MG63 (cell line): ENCODE measurements around the gene OTUD7B. TPM values are rescaled to one million over a fixed set of nuclear protein-coding genes. Genes with fewer than 3 reads are reported as not detected.
"Not testable (repeated sequence)": the region's sequence is repeated elsewhere in the genome, so short reads cannot be mapped to it uniquely, and the experiment has no call there.

Source experiments
- DNase-seq: peaks from one replicate; pipeline ENCODE4 v3.0.0-alpha.2; 2020
- H3K27me3 ChIP-seq: fragments of 250-450 bp; sonication (Bioruptor Pico); 2 replicates; pipeline ENCODE4 v1.5.1; 2020; ENCODE audit warnings: mild to moderate bottlenecking, moderate library complexity
- H3K36me3 ChIP-seq: fragments of 250-450 bp; sonication (Bioruptor Pico); 2 replicates; pipeline ENCODE4 v1.5.1; 2020; ENCODE audit warnings: mild to moderate bottlenecking, moderate library complexity
- H3K4me3 ChIP-seq: fragments of 250-450 bp; sonication (Bioruptor Pico); 2 replicates; pipeline ENCODE4 v1.5.1; 2020; ENCODE audit warnings: mild to moderate bottlenecking, moderate library complexity
- H3K9me3 ChIP-seq: fragments of 250-450 bp; sonication (Bioruptor Pico); 2 replicates; pipeline ENCODE4 v1.5.1; 2020; ENCODE audit warnings: mild to moderate bottlenecking, moderate library complexity
- total RNA-seq: library from RNA; depleted of rRNA; stranded (reverse); fragments of >200 nt; shearing (Covaris generic); gene quantifications from 2 replicates; pipeline ENCODE4 v1.2.3, GENCODE V29; 2014; ENCODE audit warnings: low replicate concordance; rRNA removed

The OTUD7B gene
- total RNA-seq: 6.5 and 9.0 TPM in 2 replicates

GRCh38 chr1:150010393-150011115 lies at the start of gene OTUD7B:
Gene OTUD7B (minus strand): TSS chr1:150010726. CDS start chr1:149977510, 33,216 bp downstream.
- Histone ChIP-seq H3K36me3 (peaks cover 14% of the 10 kb centered on the region), H3K27me3 (no peaks in the 10 kb centered on the region), H3K9me3 (no peaks in the 10 kb centered on the region), H3K4me3 (peak within 1 kb of the TSS; percentile 81)
- DNase-seq: peak; percentile 95

DNA sequence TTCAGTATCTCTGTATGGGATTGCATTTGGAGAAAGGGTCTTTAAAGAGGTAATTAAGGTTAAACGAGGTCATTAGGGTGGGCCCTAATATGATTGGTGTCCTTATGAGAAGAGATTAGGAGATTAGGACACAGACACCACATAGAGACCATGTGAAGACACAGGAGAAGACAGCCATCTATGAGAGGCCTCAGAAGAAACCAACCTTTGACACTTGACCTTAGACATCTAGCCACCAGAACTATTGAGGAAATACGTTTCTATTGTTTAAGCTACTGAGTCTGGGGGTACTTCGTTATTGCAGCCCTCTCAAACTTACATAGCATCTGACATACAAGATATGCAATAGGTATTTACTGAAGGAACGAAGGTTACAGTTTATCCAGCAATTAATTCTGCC lies 49.7 kb upstream of the OTUD7B start:
- H3K9me3 ChIP-seq: no peaks in the 10 kb centered on the region
- H3K4me3 ChIP-seq: no peak overlapping the region
- H3K36me3 ChIP-seq: no peaks in the 10 kb centered on the region
- no peaks in the 10 kb centered on the region for H3K27me3 ChIP-seq
- DNase-seq: no peak

DNA sequence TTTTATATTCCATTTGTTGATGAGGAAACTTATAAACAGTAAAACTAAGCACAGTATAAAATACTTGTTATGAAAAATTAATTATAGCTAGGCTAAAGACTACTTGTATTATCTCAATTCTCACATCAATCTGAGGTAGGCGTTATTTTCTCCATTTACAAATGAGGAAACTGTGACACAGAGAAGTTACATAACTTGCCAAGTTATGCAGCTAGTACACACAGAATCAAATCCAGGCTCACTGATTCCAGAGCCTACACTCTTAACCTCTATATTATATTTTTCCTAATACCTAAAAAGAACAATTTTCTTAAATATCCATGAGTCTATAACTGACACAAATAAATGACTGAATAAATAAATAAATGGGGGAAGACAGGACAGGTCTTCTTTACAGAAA lies 45.9 kb upstream of the OTUD7B start:
- H3K4me3 ChIP-seq: no peak overlapping the region
- H3K27me3 ChIP-seq: no peaks in the 10 kb centered on the region
- no peaks in the 10 kb centered on the region for H3K36me3 ChIP-seq
- no peak for DNase-seq
- no peaks in the 10 kb centered on the region for H3K9me3 ChIP-seq

DNA sequence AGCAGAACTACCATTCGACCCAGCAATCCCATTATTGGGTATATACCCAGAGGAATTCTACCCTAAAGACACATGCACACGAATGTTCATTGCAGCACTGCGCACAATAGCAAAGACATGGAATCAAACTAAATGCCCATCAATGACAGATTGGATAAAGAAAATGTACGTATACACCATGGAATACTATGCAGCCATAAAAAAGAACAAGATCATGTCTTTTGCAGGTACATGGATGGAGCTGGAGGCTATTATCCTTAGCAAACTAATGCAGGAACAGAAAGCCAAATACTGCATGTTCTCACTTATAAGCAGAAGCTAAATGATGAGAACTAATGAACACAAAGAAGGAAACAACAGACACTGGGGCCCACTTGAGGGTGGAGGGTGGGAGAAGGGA lies 45.0 kb upstream of the OTUD7B start:
- not testable (repeated sequence) for H3K9me3 ChIP-seq, H3K36me3 ChIP-seq, H3K27me3 ChIP-seq, DNase-seq, H3K4me3 ChIP-seq

- no peaks in the 10 kb centered on the region for H3K27me3 ChIP-seq
- H3K9me3 ChIP-seq: no peaks in the 10 kb centered on the region
- H3K4me3 ChIP-seq: no peak overlapping the region
- no peaks in the 10 kb centered on the region; the same call in 1 of the 2 replicates for H3K36me3 ChIP-seq
- no peak for DNase-seq
These were observed 43.4 kb upstream of the OTUD7B start for GRCh38 chr1:150053926-150054325.

GRCh38 chr1:150051905-150052412 lies 41.4 kb upstream of the OTUD7B start:
- not testable (repeated sequence) for H3K9me3 ChIP-seq, H3K27me3 ChIP-seq, H3K4me3 ChIP-seq, H3K36me3 ChIP-seq
- DNase-seq: peak; percentile 63

GRCh38 chr1:150051089-150051373 lies 40.5 kb upstream of the OTUD7B start:
- no peaks in the 10 kb centered on the region for H3K9me3 ChIP-seq
- no peak overlapping the region for H3K4me3 ChIP-seq
- no peaks in the 10 kb centered on the region for H3K27me3 ChIP-seq
- DNase-seq: no peak
- no peaks in the 10 kb centered on the region; the same call in 1 of the 2 replicates for H3K36me3 ChIP-seq

DNA sequence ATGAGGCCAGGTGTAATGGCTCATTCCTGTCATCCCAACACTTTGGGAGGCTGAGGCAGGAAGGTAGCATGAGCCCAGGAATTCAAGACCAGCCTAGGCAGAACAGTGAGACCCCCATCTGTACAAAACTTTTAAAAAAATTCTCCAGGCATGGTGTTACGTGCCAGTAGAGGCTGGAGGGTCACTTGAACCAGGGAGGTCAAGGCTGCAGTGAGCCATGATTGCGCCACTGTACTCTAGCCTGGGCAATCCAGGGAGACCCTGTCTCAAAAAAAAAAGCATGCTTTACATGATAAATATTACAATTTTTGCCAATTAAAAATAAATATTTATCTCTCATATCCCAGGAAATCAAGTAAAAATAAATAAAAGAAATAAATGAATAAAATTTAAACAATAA lies 39.4 kb upstream of the OTUD7B start:
- Histone ChIP-seq H3K4me3 (no peak overlapping the region), H3K36me3 (no peaks in the 10 kb centered on the region; the same call in 1 of the 2 replicates), H3K9me3 (no peaks in the 10 kb centered on the region), H3K27me3 (no peaks in the 10 kb centered on the region)
- DNase-seq: no peak

DNA sequence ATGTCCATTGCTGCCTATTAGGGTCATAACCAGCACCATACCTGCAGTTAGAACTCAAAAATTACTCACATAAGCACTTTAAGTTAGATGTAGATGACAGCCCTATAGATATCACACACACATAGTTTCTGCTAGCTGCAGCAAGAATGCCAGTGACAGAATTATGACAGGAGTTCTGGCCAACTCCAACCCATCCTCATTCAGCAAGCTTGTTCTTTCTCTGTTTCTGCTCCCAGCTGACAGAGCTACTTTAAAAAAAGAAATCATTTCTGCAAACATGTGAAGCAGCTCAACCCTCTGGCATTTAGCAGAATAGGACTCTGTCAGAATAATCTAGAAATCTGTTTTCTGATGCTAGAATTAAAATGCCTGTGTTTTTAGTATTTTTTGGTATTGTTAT lies 23.8 kb upstream of the OTUD7B start:
- no peak overlapping the region for H3K4me3 ChIP-seq
- DNase-seq: no peak

GRCh38 chr1:150028322-150028721 lies 17.8 kb upstream of the OTUD7B start:
- Histone ChIP-seq H3K4me3 (no peak overlapping the region), H3K27me3 (no peaks in the 10 kb centered on the region), H3K36me3 (no peaks in the 10 kb centered on the region), H3K9me3 (no peaks in the 10 kb centered on the region)
- DNase-seq: no peak

More for the DNA sequence above, 23.8 kb upstream of the OTUD7B start:
- Histone ChIP-seq H3K27me3 (no peaks in the 10 kb centered on the region), H3K9me3 (no peaks in the 10 kb centered on the region), H3K36me3 (no peaks in the 10 kb centered on the region)

- Histone ChIP-seq H3K36me3 (no peaks in the 10 kb centered on the region), H3K4me3 (no peak overlapping the region), H3K9me3 (no peaks in the 10 kb centered on the region), H3K27me3 (no peaks in the 10 kb centered on the region)
- no peak for DNase-seq
These were observed 13.6 kb upstream of the OTUD7B start for GRCh38 chr1:150024156-150024555.

DNA sequence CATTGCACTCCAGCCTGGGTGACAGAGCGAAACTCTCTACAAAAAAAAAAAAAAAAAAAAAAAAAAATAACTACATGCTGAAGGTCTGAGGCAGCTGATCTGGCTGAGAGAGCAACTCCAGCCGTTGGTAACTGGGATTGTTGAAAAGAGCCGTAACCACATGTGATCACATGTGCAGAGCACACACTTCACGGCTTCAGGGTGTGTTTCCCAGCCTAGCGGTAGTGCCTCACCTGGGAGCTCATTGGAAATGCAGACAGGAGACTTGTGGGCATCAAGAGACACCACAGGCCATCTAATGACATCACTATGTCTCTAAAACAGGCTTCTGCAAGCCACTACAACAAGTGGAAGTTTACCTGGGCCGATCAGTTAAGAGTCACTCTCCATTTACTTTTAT lies 11.8 kb upstream of the OTUD7B start:
- no peaks in the 10 kb centered on the region for H3K9me3 ChIP-seq
- DNase-seq: no peak
- H3K36me3 ChIP-seq: no peaks in the 10 kb centered on the region
- H3K4me3 ChIP-seq: no peak overlapping the region
- no peaks in the 10 kb centered on the region for H3K27me3 ChIP-seq

DNA sequence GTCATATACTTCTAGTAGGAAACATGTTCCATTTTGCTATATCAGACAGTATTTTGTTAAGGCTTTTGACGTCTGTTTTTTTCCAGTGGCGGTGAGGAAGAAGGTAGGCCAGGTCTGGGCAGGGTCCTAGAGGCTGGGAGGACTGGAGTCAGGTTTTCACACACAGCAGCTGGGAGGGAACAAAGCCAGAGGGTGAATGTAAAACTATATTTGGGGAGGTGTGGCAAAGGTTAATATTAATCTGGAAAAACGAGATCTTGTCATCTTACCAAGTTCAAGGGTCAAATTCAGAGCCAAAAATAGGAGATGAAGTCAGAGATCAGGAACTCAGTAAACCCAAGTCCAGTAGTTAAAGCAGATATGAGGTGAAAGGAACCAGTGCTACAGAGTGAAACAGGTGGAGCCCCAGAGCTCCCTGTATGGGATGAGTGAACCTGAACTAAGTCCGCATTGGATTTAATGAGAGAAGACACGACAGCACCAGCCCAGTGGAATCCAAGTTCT lies 10.7 kb upstream of the OTUD7B start:
- no peaks in the 10 kb centered on the region for H3K9me3 ChIP-seq
- no peaks in the 10 kb centered on the region for H3K36me3 ChIP-seq
- no peak for DNase-seq
- no peaks in the 10 kb centered on the region for H3K27me3 ChIP-seq
- no peak overlapping the region for H3K4me3 ChIP-seq

- no peak for DNase-seq
- H3K36me3 ChIP-seq: no peaks in the 10 kb centered on the region
- no peaks in the 10 kb centered on the region for H3K27me3 ChIP-seq
- H3K4me3 ChIP-seq: no peak overlapping the region
- no peaks in the 10 kb centered on the region for H3K9me3 ChIP-seq
These were observed 10.2 kb upstream of the OTUD7B start for GRCh38 chr1:150020711-150021110.

DNA sequence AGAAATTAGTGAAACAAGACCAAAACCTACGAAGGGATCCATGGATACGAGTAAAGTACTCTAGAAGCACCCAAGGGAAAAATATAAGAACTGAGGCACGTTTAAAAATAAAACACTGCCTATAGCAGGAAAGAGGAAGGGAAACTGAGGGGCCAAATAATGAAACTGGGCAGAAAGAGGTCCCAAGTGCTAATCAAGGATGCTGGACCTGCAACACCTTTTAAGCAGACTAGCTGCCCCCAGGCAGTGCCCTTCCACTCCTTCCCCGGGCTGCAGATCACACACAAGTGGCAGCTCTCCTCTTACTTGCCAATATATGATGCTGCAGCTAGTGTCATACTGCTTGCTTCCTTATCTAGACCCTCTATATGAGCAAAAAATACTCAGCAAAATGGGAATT lies 7.6 kb upstream of the OTUD7B start:
- no peaks in the 10 kb centered on the region for H3K27me3 ChIP-seq
- H3K36me3 ChIP-seq: no peaks in the 10 kb centered on the region
- no peak overlapping the region for H3K4me3 ChIP-seq
- H3K9me3 ChIP-seq: no peaks in the 10 kb centered on the region
- no peak for DNase-seq

GRCh38 chr1:150017206-150017750 lies 6.8 kb upstream of the OTUD7B start:
- Histone ChIP-seq H3K27me3 (no peaks in the 10 kb centered on the region), H3K9me3 (no peaks in the 10 kb centered on the region), H3K4me3 (no peak overlapping the region), H3K36me3 (no peaks in the 10 kb centered on the region)
- DNase-seq: no peak

DNA sequence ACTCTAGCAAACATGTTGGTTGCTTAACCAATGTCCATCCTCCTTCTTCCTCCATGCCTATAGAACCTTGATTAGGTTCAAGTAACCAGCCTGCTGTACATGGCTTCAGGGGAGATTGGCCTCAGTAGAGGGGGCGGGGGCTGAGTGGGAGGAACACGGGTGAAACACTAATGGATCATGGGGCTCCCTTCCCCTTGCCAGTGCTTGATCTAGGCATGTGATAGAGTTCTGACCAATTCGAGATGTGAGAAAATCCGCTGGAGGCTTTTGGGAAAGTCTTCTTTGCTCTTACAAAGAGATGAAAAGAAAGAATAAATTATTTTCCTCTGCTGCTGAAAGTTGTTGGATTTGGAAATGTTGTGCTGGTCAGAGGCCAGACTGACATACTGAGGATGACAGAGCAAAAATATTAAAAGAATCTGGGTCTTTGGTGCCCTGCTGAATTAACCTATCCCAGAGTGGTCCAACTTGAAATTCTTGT lies 5.2 kb upstream of the OTUD7B start:
- no peak for DNase-seq
- no peak overlapping the region for H3K4me3 ChIP-seq

GRCh38 chr1:150012611-150013010 lies 2.1 kb upstream of the OTUD7B start:
- no peak for DNase-seq
- Histone ChIP-seq H3K36me3 (peaks cover 3% of the 10 kb centered on the region), H3K9me3 (no peaks in the 10 kb centered on the region), H3K27me3 (no peaks in the 10 kb centered on the region), H3K4me3 (no peak overlapping the region)

More for the DNA sequence above, 5.2 kb upstream of the OTUD7B start:
- Histone ChIP-seq H3K36me3 (no peaks in the 10 kb centered on the region), H3K9me3 (no peaks in the 10 kb centered on the region), H3K27me3 (no peaks in the 10 kb centered on the region)
